SKM-1 treated with dmso at 0.1 percent for 144 hours (cell line): Measurements from ENCODE around the gene FAM13A.

Source experiments
- DNase-seq: peaks from one replicate; lab custom pipeline; 2025; ENCODE audit not compliant: unreplicated experiment; lab: John Stamatoyannopoulos, UW

The FAM13A gene

DNA sequence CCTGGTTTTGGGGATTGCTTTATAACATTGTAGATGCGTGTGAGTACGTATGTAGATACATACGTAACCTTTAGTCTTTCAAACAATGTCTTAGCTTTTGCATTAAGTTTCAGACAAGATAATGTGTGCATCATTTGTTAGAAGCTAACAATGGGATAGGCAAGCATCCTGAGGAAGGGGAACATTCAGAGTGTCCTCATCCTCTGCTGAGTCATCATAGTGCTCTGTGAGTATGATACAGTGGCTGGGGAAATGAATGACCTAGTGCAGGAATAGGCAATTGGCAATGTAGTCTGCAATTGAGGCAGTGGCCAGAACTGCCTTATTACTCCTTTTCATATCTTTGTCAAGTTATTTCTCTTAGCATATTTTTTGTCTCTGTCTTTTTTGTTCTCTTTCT lies 366.6 kb downstream of the FAM13A start:
- DNase-seq, result no peak

DNA sequence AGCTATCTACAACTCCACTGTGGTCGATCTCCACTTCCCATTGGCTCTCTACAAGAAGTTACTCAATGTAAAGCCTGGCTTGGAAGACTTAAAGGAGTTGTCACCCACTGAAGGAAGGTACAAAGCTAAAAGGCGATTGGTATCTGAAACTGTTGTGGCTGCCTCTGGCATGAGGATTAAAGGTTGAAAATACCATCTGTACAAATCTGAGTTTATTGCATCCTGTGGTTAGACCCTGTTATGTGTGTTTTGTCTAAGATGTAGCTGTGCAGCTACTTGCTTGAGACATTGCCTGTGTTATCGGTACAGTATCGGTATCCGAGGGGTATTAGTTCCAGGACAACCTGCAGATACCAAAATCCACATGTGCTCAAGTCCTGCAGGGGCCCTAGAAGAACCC lies 375.8 kb downstream of the FAM13A start:
- DNase-seq, result no peak
